HepG2 (cell line): ENCODE results near the gene MLLT1. TPM values are rescaled to one million over a fixed set of nuclear protein-coding genes. Genes with fewer than 3 reads are reported as not detected.

Experiments used
- AGO2 ChIP-seq: fragments of 200-400 bp; formaldehyde crosslinking; optimal IDR thresholded peaks from 2 replicates; pipeline ENCODE3; 2017; ENCODE audit warnings: mild to moderate bottlenecking, low read depth, low read length, moderate library complexity
- HNRNPL ChIP-seq: fragments of 200-400 bp; formaldehyde crosslinking; IDR thresholded peaks from 2 replicates; pipeline ENCODE4 v1.6.1; 2017; ENCODE audit warnings: mild to moderate bottlenecking, low read depth, low read length
- MAF1 ChIP-seq: sonication (generic); formaldehyde crosslinking; IDR thresholded peaks from 2 replicates; pipeline ENCODE4 v1.5.0; 2020; ENCODE audit warnings: missing genetic modification reagents, borderline replicate concordance
- PAF1 ChIP-seq: IDR thresholded peaks from 2 replicates; pipeline ENCODE4 v1.6.1; 2016; ENCODE audit warnings: missing genetic modification reagents, missing compliant biosample characterization
- RXRB ChIP-seq: IDR thresholded peaks from 2 replicates; pipeline ENCODE4 v1.6.1; 2016; ENCODE audit warnings: borderline replicate concordance, missing genetic modification reagents, missing compliant biosample characterization
- SIN3A ChIP-seq: IDR thresholded peaks from 2 replicates; pipeline ENCODE4 v1.6.1; 2011; ENCODE audit warnings: low read depth, mild to moderate bottlenecking, control low read depth, low read length, borderline replicate concordance
- SOX13 ChIP-seq, 3 experiments: fragments of 450-650 bp in 1 of 3; sonication (generic) in 1 of 3; formaldehyde crosslinking in 1 of 3; IDR thresholded peaks in 2 of 3; conservative IDR thresholded peaks in 1 of 3; 2 replicates each; pipeline versions ENCODE4 v1.5.0 to v1.6.1; 2016 to 2020; ENCODE audit warnings: antibody characterized with exemption in 1 of 3, mild to moderate bottlenecking in 1 of 3, missing compliant biosample characterization in 1 of 3, missing genetic modification reagents in 1 of 3, moderate library complexity in 1 of 3
- TCF7 ChIP-seq: sonication (generic); IDR thresholded peaks from 2 replicates; pipeline ENCODE4 v1.6.1; 2016; ENCODE audit warnings: antibody characterized with exemption, low read depth
- TEAD3 ChIP-seq: optimal IDR thresholded peaks from 2 replicates; pipeline ENCODE3; 2016; ENCODE audit warnings: borderline replicate concordance
- ZNF256 ChIP-seq: sonication (generic); formaldehyde crosslinking; conservative IDR thresholded peaks from 2 replicates; pipeline ENCODE4 v1.4.0; 2020; ENCODE audit warnings: missing genetic modification reagents
- ZNF367 ChIP-seq: sonication (generic); formaldehyde crosslinking; IDR thresholded peaks from 2 replicates; pipeline ENCODE4 v1.4.0; 2020; ENCODE audit warnings: missing genetic modification reagents, borderline replicate concordance
- ZSCAN25 ChIP-seq: sonication (generic); formaldehyde crosslinking; IDR thresholded peaks from 2 replicates; pipeline ENCODE4 v1.8.0; 2022; ENCODE audit warnings: mild to moderate bottlenecking, missing genetic modification reagents
- polyA plus RNA-seq, 8 experiments: library from polyadenylated mRNA; depleted of rRNA in 3 of 8; stranded (reverse) in 7 of 8; unstranded in 1 of 8; fragments of >200 nt; fragmentation: Illumina TruSeq in 4 of 8; extraction: Trizol in 4 of 8; gene quantifications; 2 replicates each; pipeline versions ENCODE4 v1.2.1 to v1.2.3, GENCODE V29; 2011 to 2016; ENCODE audit warnings: low read depth in 4 of 8, missing spikeins in 1 of 8, mixed read lengths in 1 of 8; ENCODE audit not compliant: insufficient read depth in 1 of 8
- total RNA-seq, 5 experiments: library from RNA; depleted of rRNA; stranded (reverse); fragments of >200 nt; fragmentation: Illumina TruSeq; extraction: Trizol; gene quantifications; 2 replicates each; pipeline ENCODE4 v1.2.3, GENCODE V29; 2016; ENCODE audit warnings: low read depth in 1 of 5
- TF ChIP-seq, protein P1 (sequence below): sonication (generic); formaldehyde crosslinking; IDR thresholded peaks from 2 replicates; pipeline ENCODE4 v1.4.0; 2020; ENCODE audit warnings: missing genetic modification reagents
- TF ChIP-seq, protein P2 (sequence below): sonication (generic); formaldehyde crosslinking; conservative IDR thresholded peaks from 2 replicates; pipeline ENCODE4 v1.4.0; 2020; ENCODE audit warnings: missing genetic modification reagents
- TF ChIP-seq, protein P3 (sequence below): sonication (generic); formaldehyde crosslinking; IDR thresholded peaks from 2 replicates; pipeline ENCODE4 v1.9.0; 2022; ENCODE audit warnings: missing genetic modification reagents, mild to moderate bottlenecking, borderline replicate concordance
- TF ChIP-seq, protein P4 (sequence below): IDR thresholded peaks from 2 replicates; pipeline ENCODE4 v1.6.1; 2018; ENCODE audit warnings: missing genetic modification reagents, mild to moderate bottlenecking, missing compliant biosample characterization
- TF ChIP-seq, protein P5 (sequence below): sonication (generic); formaldehyde crosslinking; IDR thresholded peaks from 2 replicates; pipeline ENCODE4 v1.5.1; 2020; ENCODE audit warnings: mild to moderate bottlenecking, missing genetic modification reagents, moderate library complexity

Gene MLLT1
- total and polyA plus RNA-seq, 2 of the 13 experiments (the other 11 are each of a cell fraction or from before 2014, with no cell fraction given): 11.7 to 12.2 TPM

DNA sequence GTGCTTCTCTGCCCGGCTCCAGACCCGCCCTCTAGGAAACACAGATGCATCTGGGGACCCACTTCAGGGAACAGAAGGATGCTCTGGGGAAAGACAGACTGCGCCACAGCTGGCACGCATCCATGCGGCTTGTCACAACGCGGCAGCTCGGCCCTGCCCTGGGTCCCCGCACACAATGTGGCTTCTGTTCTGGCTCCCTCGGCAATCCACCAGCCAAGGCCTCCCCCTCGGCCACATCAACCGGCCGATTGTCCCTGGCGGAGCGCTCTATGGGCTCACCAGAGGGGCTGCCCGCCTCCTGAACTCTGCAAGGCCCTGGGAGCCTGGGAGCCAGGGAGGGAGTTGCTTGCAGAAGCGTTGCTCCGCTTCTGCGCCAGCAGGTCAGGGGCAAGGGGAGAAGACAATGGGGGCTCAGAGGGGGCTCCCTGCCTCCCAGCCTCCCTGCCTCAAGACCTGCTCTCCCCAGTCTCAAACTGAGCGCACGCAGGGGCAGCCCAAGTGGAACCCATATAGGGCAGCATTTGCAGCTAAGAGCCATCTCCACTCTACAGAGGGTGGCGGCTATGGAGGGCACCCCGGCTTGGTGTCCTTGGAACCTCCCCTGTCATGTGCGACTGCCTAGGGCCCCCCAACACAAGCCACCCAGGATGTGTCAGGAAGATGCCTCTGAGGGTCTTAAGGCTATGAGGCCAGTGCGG is 37.9 kb downstream of the MLLT1 start (continued):
- TF ChIP-seq, protein P1, sequence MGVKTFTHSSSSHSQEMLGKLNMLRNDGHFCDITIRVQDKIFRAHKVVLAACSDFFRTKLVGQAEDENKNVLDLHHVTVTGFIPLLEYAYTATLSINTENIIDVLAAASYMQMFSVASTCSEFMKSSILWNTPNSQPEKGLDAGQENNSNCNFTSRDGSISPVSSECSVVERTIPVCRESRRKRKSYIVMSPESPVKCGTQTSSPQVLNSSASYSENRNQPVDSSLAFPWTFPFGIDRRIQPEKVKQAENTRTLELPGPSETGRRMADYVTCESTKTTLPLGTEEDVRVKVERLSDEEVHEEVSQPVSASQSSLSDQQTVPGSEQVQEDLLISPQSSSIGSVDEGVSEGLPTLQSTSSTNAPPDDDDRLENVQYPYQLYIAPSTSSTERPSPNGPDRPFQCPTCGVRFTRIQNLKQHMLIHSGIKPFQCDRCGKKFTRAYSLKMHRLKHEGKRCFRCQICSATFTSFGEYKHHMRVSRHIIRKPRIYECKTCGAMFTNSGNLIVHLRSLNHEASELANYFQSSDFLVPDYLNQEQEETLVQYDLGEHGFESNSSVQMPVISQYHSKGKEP: no peak
- TF ChIP-seq SOX13 (IDR thresholded peaks at IDR 0.05) (0 out of 2 replicates have a peak, but pooled peaks have one; percentile 17), SOX13 (CRISPR knock-in tag; conservative IDR thresholded peaks at IDR 0.05 in 1 of 2, IDR thresholded peaks at IDR 0.05 in 1 of 2) (peak in 1 of 2 experiments; percentile 47; a peak in 1 of 4 replicates), ZNF367 (CRISPR knock-in tag) (no peak), AGO2 (peak; percentile 38), ZSCAN25 (CRISPR knock-in tag) (no peak), HNRNPL (peak; percentile 82; the same call in 1 of the 2 replicates), RXRB (CRISPR knock-in tag) (no peak), TEAD3 (CRISPR knock-in tag) (peak; percentile 51), PAF1 (CRISPR knock-in tag) (no peak), SIN3A (no peak), ZNF256 (CRISPR knock-in tag) (no peak), TCF7 (peak; percentile 37; the same call in 1 of the 2 replicates), MAF1 (CRISPR knock-in tag) (no peak)
- TF ChIP-seq, protein P2, sequence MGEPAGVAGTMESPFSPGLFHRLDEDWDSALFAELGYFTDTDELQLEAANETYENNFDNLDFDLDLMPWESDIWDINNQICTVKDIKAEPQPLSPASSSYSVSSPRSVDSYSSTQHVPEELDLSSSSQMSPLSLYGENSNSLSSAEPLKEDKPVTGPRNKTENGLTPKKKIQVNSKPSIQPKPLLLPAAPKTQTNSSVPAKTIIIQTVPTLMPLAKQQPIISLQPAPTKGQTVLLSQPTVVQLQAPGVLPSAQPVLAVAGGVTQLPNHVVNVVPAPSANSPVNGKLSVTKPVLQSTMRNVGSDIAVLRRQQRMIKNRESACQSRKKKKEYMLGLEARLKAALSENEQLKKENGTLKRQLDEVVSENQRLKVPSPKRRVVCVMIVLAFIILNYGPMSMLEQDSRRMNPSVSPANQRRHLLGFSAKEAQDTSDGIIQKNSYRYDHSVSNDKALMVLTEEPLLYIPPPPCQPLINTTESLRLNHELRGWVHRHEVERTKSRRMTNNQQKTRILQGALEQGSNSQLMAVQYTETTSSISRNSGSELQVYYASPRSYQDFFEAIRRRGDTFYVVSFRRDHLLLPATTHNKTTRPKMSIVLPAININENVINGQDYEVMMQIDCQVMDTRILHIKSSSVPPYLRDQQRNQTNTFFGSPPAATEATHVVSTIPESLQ (CRISPR knock-in tag): no peak
- TF ChIP-seq, protein P3, sequence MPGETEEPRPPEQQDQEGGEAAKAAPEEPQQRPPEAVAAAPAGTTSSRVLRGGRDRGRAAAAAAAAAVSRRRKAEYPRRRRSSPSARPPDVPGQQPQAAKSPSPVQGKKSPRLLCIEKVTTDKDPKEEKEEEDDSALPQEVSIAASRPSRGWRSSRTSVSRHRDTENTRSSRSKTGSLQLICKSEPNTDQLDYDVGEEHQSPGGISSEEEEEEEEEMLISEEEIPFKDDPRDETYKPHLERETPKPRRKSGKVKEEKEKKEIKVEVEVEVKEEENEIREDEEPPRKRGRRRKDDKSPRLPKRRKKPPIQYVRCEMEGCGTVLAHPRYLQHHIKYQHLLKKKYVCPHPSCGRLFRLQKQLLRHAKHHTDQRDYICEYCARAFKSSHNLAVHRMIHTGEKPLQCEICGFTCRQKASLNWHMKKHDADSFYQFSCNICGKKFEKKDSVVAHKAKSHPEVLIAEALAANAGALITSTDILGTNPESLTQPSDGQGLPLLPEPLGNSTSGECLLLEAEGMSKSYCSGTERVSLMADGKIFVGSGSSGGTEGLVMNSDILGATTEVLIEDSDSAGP (CRISPR knock-in tag): peak; percentile 30; the same call in 1 of the 2 replicates
- TF ChIP-seq, protein P4, sequence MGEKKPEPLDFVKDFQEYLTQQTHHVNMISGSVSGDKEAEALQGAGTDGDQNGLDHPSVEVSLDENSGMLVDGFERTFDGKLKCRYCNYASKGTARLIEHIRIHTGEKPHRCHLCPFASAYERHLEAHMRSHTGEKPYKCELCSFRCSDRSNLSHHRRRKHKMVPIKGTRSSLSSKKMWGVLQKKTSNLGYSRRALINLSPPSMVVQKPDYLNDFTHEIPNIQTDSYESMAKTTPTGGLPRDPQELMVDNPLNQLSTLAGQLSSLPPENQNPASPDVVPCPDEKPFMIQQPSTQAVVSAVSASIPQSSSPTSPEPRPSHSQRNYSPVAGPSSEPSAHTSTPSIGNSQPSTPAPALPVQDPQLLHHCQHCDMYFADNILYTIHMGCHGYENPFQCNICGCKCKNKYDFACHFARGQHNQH: no peak
- TF ChIP-seq, protein P5, sequence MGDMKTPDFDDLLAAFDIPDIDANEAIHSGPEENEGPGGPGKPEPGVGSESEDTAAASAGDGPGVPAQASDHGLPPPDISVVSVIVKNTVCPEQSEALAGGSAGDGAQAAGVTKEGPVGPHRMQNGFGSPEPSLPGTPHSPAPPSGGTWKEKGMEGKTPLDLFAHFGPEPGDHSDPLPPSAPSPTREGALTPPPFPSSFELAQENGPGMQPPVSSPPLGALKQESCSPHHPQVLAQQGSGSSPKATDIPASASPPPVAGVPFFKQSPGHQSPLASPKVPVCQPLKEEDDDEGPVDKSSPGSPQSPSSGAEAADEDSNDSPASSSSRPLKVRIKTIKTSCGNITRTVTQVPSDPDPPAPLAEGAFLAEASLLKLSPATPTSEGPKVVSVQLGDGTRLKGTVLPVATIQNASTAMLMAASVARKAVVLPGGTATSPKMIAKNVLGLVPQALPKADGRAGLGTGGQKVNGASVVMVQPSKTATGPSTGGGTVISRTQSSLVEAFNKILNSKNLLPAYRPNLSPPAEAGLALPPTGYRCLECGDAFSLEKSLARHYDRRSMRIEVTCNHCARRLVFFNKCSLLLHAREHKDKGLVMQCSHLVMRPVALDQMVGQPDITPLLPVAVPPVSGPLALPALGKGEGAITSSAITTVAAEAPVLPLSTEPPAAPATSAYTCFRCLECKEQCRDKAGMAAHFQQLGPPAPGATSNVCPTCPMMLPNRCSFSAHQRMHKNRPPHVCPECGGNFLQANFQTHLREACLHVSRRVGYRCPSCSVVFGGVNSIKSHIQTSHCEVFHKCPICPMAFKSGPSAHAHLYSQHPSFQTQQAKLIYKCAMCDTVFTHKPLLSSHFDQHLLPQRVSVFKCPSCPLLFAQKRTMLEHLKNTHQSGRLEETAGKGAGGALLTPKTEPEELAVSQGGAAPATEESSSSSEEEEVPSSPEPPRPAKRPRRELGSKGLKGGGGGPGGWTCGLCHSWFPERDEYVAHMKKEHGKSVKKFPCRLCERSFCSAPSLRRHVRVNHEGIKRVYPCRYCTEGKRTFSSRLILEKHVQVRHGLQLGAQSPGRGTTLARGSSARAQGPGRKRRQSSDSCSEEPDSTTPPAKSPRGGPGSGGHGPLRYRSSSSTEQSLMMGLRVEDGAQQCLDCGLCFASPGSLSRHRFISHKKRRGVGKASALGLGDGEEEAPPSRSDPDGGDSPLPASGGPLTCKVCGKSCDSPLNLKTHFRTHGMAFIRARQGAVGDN (CRISPR knock-in tag): peak; percentile 84
